ENCODE measurements around the gene HSD3B7.

HSD3B7 gene

GRCh38 chr16:31031276-31031675, 46.3 kb downstream of the HSD3B7 start:
- no peaks in the 10 kb centered on the region for H4K20me1 ChIP-seq (ENCODE audit: insufficient read depth, low read length)
- no peaks in the 10 kb centered on the region for H3K9me2 ChIP-seq (replicated peaks; ENCODE audit: insufficient read depth, low read length)
- 0 out of 2 replicates have a peak, but pooled peaks cover 5% of the 10 kb centered on the region for H3K4me1 ChIP-seq (ENCODE audit: low read length)
- no peak overlapping the region for H3K4me3 ChIP-seq (ENCODE audit: low read length)
- H3K9ac ChIP-seq (ENCODE audit: low read length): no peak overlapping the region
- no peaks in the 10 kb centered on the region for H3K9me3 ChIP-seq (replicated peaks; ENCODE audit: insufficient read depth, low read length)
- H3K79me2 ChIP-seq (ENCODE audit: low read length): peaks cover 14% of the 10 kb centered on the region
- DNase-seq: no peak
- no peak overlapping the region for H3K27ac ChIP-seq (ENCODE audit: low read length)
- H3K27me3 ChIP-seq (replicated peaks; ENCODE audit: insufficient read depth, low read length): no peaks in the 10 kb centered on the region
- no peak overlapping the region for H2AFZ ChIP-seq (ENCODE audit: low read length)
- H3F3A ChIP-seq (ENCODE audit: insufficient read depth, low read length): peaks cover 13% of the 10 kb centered on the region; the same call in 1 of the 2 replicates
- H3K36me3 ChIP-seq (replicated peaks; ENCODE audit: insufficient read depth, low read length): no peaks in the 10 kb centered on the region
- no peak overlapping the region for H3K4me2 ChIP-seq (ENCODE audit: low read depth, low read length)
- TF ChIP-seq CTCF (IDR thresholded peaks at IDR 0.05; ENCODE audit: low read length) (no peak), EZH2phosphoT487 (IDR thresholded peaks at IDR 0.05; ENCODE audit: low read length) (no peak), EZH2 (optimal IDR thresholded peaks at IDR 0.05; ENCODE audit: low read depth, low read length) (no peak)

- Histone ChIP-seq H3K4me2 (ENCODE audit: low read depth, low read length) (peak within 1 kb of the TSS; percentile 99), H3K79me2 (ENCODE audit: low read length) (peaks cover 14% of the 10 kb centered on the region), H3F3A (ENCODE audit: insufficient read depth, low read length) (peaks cover 13% of the 10 kb centered on the region; the same call in 1 of the 2 replicates), H4K20me1 (ENCODE audit: insufficient read depth, low read length) (no peaks in the 10 kb centered on the region), H3K4me3 (ENCODE audit: low read length) (peak within 1 kb of the TSS; percentile 100), H3K9ac (ENCODE audit: low read length) (peak within 1 kb of the TSS; percentile 76), H3K9me2 (replicated peaks; ENCODE audit: insufficient read depth, low read length) (no peaks in the 10 kb centered on the region), H3K27me3 (replicated peaks; ENCODE audit: insufficient read depth, low read length) (no peaks in the 10 kb centered on the region), H2AFZ (ENCODE audit: low read length) (peak within 1 kb of the TSS; percentile 98), H3K27ac (ENCODE audit: low read length) (peak within 1 kb of the TSS; percentile 61; the same call in 1 of the 2 replicates), H3K36me3 (replicated peaks; ENCODE audit: insufficient read depth, low read length) (no peaks in the 10 kb centered on the region), H3K4me1 (ENCODE audit: low read length) (0 out of 2 replicates have a peak, but pooled peaks cover 5% of the 10 kb centered on the region), H3K9me3 (replicated peaks; ENCODE audit: insufficient read depth, low read length) (no peaks in the 10 kb centered on the region)
- TF ChIP-seq CTCF (IDR thresholded peaks at IDR 0.05; ENCODE audit: low read length) (no peak), EZH2phosphoT487 (IDR thresholded peaks at IDR 0.05; ENCODE audit: low read length) (no peak), EZH2 (optimal IDR thresholded peaks at IDR 0.05; ENCODE audit: low read depth, low read length) (no peak)
- DNase-seq: peak; percentile 98
Measured at GRCh38 chr16:31032736-31033708, 48.0 kb downstream of the HSD3B7 start, which contains the start of gene STX4. Gene STX4, plus strand, starts transcription at chr16:31033558. Its CDS starts 248 bp downstream, at chr16:31033806.

GRCh38 chr16:31033709-31034492, 48.9 kb downstream of the HSD3B7 start:
- peak overlapping the region; percentile 76; the same call in 1 of the 2 replicates for H3K9ac ChIP-seq (ENCODE audit: low read length)
- H2AFZ ChIP-seq (ENCODE audit: low read length): peak overlapping the region; percentile 98
- peak overlapping the region; percentile 30; the same call in 1 of the 2 replicates for H3K27ac ChIP-seq (ENCODE audit: low read length)

More at GRCh38 chr16:31033709-31034492, 48.9 kb downstream of the HSD3B7 start:
- no peak for TF ChIP-seq CTCF (IDR thresholded peaks at IDR 0.05; ENCODE audit: low read length)
- no peak for TF ChIP-seq EZH2phosphoT487 (IDR thresholded peaks at IDR 0.05; ENCODE audit: low read length)
- no peak for TF ChIP-seq EZH2 (optimal IDR thresholded peaks at IDR 0.05; ENCODE audit: low read depth, low read length)
- H3K79me2 ChIP-seq (ENCODE audit: low read length): peaks cover 14% of the 10 kb centered on the region
- H3F3A ChIP-seq (ENCODE audit: insufficient read depth, low read length): peaks cover 13% of the 10 kb centered on the region; the same call in 1 of the 2 replicates
- peak overlapping the region; percentile 99 for H3K4me2 ChIP-seq (ENCODE audit: low read depth, low read length)
- H3K4me3 ChIP-seq (ENCODE audit: low read length): peak overlapping the region; percentile 100
- H4K20me1 ChIP-seq (ENCODE audit: insufficient read depth, low read length): no peaks in the 10 kb centered on the region
- H3K36me3 ChIP-seq (replicated peaks; ENCODE audit: insufficient read depth, low read length): no peaks in the 10 kb centered on the region
- H3K27me3 ChIP-seq (replicated peaks; ENCODE audit: insufficient read depth, low read length): no peaks in the 10 kb centered on the region
- H3K9me2 ChIP-seq (replicated peaks; ENCODE audit: insufficient read depth, low read length): no peaks in the 10 kb centered on the region
- no peaks in the 10 kb centered on the region for H3K9me3 ChIP-seq (replicated peaks; ENCODE audit: insufficient read depth, low read length)
- H3K4me1 ChIP-seq (ENCODE audit: low read length): 0 out of 2 replicates have a peak, but pooled peaks cover 5% of the 10 kb centered on the region
- peak; percentile 89 for DNase-seq

Data from MM.1S (cell line).